Iris pigment epithelial cell (primary cell): ENCODE results near the gene PAQR4.
A peak's percentile ranks its signal among the peaks of the same experiment; 100 is the strongest.

Experiments used
- DNase-seq: peaks from one replicate; pipeline ENCODE4 v3.0.0-alpha.2; 2011; ENCODE audit warnings: low read depth

Gene PAQR4

GRCh38 chr16:3007059-3007956 is 38.2 kb downstream of the PAQR4 start:
- no peak for DNase-seq

- no peak for DNase-seq
Measured at GRCh38 chr16:3007957-3008689, 39.0 kb downstream of the PAQR4 start.

DNA sequence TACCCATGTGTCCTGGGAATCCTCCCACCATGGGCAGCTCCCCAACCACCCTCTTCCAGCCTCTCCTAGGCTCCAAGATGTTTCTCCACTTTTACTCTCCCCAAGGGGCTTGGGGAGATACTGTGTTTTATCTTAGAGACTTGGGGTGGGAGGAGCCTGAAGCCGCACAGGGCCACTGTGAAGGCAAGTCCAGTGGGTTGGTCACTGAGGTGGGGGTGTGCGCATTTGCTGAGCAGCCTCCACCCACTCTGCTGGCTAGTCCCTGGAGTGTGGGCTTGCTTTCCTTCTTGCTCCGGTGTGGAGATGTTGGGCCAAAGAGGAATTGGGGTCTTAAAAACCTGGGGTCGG is 39.5 kb downstream of the PAQR4 start:
- DNase-seq = no peak

DNA sequence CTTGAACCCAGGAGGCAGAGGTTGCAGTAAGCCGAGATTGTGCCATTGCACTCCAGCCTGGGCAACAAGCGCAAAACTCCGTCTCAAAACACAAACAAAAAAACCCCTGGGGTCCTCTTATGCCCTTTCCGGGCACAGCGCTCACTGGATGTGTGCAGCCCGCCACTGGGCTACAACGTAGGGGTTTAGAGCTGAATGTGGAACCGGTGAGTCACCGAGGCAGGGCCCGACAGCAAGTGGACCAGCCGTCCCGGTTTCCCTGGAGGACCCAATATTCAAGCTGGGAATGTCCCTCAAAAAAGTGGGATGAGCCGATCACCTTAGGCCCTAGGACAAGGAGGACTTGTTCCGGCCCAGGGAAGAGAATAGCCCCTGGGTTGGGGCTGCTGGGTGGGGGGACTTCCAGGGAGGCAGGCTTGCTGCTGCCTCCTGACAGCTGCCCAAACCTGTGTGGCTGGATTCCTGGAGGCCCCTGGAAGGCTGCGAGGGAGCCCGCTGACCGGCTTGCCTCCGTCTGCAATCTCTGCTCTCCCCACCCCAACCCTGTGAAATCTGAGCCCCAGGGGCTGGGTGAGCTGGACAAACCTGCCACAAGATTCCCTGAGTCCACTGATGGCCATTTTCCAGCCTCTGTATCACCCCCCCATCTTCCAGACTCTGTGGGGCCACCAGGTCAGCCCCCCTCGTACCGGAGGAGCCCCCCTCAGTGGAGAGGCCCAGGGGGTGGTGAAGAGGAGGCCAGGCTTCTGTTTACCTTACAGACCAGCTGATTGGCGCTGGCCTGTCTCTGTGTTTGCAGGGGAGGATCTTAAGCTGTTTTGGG is 40.6 kb downstream of the PAQR4 start:
- peak; percentile 27 for DNase-seq

DNA sequence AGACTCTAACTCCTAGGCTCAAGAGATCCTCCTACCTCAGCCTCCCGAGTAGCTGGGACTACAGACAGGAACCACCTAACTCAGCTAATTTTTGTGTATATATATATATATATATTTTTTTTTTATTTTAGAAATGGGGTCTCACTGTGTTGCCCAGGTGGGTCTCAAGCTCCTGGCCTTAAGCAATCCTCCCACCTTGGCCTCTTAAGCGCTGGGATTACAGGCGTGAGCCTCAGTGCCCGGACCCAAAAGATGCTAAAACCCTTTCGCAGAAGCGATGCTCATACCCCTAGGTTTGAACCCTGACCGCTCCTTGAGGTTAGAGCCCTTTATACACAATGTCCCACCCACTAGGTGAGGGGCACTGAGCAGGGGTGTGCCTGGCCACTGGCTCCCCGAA is 41.4 kb downstream of the PAQR4 start:
- no peak for DNase-seq

GRCh38 chr16:3012246-3012645 is 43.1 kb downstream of the PAQR4 start:
- DNase-seq = no peak

GRCh38 chr16:3012828-3013420 is 43.8 kb downstream of the PAQR4 start, which contains the start of gene CLDN9:
Gene CLDN9 (plus strand): TSS chr16:3012923. CDS start chr16:3013363, 440 bp downstream.
- DNase-seq = no peak

- no peak for DNase-seq
Measured at GRCh38 chr16:3013491-3013951, 44.4 kb downstream of the PAQR4 start.

DNA sequence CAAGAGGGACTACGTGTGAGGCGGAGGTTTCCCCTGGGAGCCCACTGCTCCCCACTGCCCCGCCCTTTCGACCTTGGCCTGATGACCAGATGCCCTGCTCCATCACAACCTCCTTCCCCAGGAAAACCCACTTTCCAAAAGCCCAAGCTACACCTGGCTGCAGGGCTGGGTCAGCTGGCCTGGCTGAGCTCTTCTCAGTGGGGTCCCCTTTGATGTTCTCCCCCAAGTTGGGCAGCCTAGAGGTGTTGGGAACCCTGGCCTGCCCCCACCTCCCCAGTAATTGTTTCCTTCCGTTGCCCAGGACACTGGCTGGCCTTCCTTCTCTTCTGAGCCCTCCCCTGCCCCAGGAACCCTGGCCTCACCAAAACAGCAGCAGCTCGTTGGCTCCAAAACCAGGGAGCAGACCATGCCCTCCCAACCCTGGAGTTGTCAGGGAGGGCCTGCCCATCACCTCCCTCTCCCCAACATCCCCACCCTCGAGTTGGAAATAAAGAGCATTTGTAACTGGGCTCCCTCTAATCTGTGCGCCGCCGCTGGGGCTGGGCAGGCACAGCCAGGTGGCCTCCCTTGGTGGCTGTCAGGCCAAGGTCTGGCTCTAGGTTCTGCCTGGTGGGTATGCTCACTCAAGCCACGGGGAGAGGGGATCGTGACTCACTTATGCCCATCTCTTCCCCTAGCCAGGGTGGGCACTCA is 45.0 kb downstream of the PAQR4 start:
- DNase-seq = no peak

DNA sequence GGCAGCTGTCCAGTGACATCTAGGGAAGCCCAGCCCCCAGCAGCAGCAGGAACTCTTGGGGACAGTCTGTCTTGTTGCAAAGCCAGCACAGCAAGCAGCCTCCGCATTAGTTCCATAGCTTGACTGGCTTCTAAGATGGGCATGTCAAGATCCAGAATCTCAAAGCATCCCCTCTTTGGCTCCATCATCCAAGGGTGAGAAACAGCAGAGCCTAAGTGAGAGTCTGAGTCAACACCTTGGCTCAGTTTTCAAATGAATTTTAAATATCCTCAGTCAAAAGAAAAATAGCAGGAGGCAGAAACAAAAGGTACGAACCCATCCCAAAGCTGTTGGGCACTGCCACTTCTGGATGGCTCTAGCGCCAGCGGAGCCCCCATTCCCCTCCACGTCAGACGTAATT is 45.8 kb downstream of the PAQR4 start:
- DNase-seq = no peak

GRCh38 chr16:3015865-3016521 is 46.8 kb downstream of the PAQR4 start:
- no peak for DNase-seq

DNA sequence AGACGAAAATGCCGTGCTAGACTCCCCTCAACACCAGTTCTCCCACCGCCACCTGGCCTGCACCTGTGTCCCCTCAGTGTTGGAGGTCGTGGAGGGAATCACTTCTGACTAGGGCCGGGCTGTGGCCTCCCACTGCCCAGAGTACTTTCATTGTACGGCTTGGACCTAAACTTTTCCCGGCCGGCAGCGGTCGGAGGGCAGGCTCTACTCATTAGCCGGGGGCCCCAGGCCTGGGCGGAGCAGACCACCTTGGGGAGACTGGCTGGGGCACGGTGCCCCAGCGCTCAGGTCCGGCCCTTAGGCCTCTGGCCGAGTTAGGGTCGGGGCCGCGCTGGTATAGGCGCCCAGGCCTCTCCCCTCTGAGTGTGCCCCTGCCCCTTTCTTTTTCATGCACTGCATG is 48.2 kb downstream of the PAQR4 start:
- no peak for DNase-seq

DNA sequence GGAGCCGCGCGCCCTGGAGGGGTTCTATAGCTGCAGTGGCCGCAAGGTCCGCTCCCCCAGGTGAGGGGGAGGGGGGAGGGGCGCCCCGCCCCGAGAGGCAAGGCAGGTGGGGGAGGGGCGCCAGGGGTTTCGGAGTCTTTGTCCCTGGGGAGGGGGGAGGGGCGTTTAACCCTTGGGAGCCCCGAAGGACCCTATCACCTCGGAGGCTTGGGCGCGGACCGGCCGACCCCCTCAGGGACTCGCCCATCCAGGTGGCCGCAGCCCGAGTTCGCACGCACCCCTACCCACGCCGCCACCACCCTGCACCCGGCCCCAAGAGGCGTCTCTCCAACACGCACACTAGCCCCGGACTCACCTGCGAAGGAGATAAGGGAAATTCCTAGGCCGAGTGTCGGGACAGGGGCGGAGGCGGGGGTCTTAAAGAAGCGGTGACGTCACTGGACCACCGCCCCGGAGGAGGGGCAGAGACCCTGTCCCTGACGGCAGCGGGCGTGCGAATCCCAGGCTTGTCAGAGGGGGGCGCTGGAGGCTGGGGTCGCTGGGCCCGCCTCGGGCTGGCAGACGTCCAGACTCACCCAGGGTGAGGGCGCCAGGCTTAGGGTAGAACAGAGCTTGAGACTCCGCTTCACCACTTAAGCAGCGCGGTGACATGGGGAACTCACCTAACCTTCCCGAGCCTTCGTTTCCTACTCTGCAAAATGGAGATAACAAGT is 48.8 kb downstream of the PAQR4 start, which contains the start of gene CLDN6:
CLDN6 (minus strand) TSS at position 390 of the 713 bp plus-strand sequence. CDS start 2,162 bp downstream, outside the sequence.
- DNase-seq = no peak

DNA sequence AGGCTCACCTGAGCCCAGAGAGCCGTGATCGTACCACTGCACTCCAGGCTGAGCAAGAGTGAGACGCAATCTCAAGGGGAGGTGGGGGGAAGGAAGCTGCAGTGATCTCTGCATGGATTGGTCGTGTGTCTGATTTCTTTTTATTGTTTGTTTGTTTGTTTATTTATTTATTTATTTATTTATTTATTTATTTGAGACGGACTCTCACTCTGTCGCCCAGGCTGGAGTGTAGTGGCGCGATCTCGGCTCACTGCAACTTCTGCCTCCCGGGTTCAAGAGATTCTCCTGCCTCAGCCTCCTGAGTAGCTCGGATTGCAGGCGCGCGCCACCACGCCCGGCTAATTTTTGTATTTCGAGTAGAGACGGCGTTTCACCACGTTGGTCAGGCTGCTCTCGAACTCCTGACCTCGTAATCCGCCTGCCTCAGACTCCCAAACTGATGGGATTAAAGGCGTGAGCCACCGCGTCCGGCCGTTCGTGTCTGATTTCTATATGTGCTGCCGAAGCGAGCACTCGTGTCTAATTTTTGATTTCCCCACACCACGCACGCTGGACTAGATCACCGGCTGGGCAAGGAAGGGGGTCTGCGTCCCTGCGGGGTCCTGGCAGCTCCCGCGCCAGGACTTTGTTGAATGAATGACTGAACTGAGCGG is 50.6 kb downstream of the PAQR4 start:
- no peak for DNase-seq

- DNase-seq = peak; percentile 81
Measured at GRCh38 chr16:3020247-3020603, 51.1 kb downstream of the PAQR4 start, which contains the start of gene TNFRSF12A. Gene TNFRSF12A (plus strand): TSS chr16:3020368. CDS start chr16:3020398, 30 bp downstream.

- DNase-seq = peak; percentile 90
Measured at GRCh38 chr16:3020604-3021448, 51.7 kb downstream of the PAQR4 start.

DNA sequence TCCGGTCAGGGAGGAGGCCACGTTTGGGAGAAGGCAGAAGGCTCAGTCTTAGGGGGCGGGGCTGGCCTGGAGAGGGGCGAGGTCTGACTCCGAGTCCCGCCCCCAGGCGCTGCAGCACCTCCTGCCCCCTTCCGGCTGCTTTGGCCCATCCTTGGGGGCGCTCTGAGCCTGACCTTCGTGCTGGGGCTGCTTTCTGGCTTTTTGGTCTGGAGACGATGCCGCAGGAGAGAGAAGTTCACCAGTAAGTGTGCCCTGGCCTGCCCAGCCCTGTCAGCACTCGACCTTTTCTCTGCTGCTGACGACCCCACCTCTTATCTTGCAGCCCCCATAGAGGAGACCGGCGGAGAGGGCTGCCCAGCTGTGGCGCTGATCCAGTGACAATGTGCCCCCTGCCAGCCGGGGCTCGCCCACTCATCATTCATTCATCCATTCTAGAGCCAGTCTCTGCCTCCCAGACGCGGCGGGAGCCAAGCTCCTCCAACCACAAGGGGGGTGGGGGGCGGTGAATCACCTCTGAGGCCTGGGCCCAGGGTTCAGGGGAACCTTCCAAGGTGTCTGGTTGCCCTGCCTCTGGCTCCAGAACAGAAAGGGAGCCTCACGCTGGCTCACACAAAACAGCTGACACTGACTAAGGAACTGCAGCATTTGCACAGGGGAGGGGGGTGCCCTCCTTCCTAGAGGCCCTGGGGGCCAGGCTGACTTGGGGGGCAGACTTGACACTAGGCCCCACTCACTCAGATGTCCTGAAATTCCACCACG is 52.5 kb downstream of the PAQR4 start:
- DNase-seq = peak; percentile 96
